Measurements from ENCODE around the gene PRKCD. TPM values are rescaled to one million over a fixed set of nuclear protein-coding genes. Genes with fewer than 3 reads are reported as not detected.

Gene PRKCD
- total and polyA plus RNA-seq, 2 donors (not counting 1 experiment from before 2014, with no cell fraction given), result 46.7 to 68.8 TPM

- H3K79me2 ChIP-seq (ENCODE audit: control insufficient read depth, insufficient read depth, low read length), result no peaks in the 10 kb centered on the region
- no peaks in the 10 kb centered on the region for H4K20me1 ChIP-seq (ENCODE audit: control insufficient read depth, insufficient read depth, low read length, poor library complexity, severe bottlenecking)
- H3K9ac ChIP-seq (ENCODE audit: low read length), result peak overlapping the region; percentile 42
- peaks cover 33% of the 10 kb centered on the region for H3K4me1 Mint-ChIP-seq
- intact Hi-C loops (cut with micrococcal nuclease), result loop anchor here (1.0 to 2.0 kb wide), 7 partner anchors 16 to 346 kb away; partner anchors contain the start of gene RFT1
- no peaks in the 10 kb centered on the region for H3K9me3 Mint-ChIP-seq (ENCODE audit: insufficient read depth)
- H3K27me3 Mint-ChIP-seq, result no peaks in the 10 kb centered on the region
- ATAC-seq (ENCODE audit: low read depth) (peak; percentile 71), DNase-seq (peak; percentile 81)
- POLR2A ChIA-PET, result interaction anchor here (0.8 to 2.3 kb wide), 3 partner anchors 36 to 65 kb away, joined by 5 to 12 read pairs (median 6); partner anchors contain the start of gene PRKCD
- TF ChIP-seq CTCF (IDR thresholded peaks at IDR 0.05), result peak; percentile 40
- TF ChIP-seq EZH2 (IDR thresholded peaks at IDR 0.05; ENCODE audit: borderline replicate concordance, insufficient read depth, low read depth, low read length, poor library complexity, severe bottlenecking), result no peak
- H3K4me2 ChIP-seq (replicated peaks; ENCODE audit: low read depth, low read length, poor library complexity, severe bottlenecking), result peak overlapping the region; percentile 48
- peaks cover 3 to 19% of the 10 kb centered on the region in 2 experiments for H3K36me3 ChIP-seq (replicated peaks in 1 of 2; ENCODE audit: control extremely low read depth in 1 of 2, control insufficient read depth in 1 of 2, extremely low read depth in 1 of 2, insufficient read depth in 2 of 2, low read length in 1 of 2)
- WGBS (ENCODE audit: insufficient coverage), result 100% methylated on average over 2 of the region's 17 CpGs
- peaks cover 24 to 50% of the 10 kb centered on the region in 2 donors for H3K4me1 ChIP-seq (ENCODE audit: control insufficient read depth in 2 of 2, insufficient read depth in 2 of 2, low read length in 2 of 2)
- CTCF ChIA-PET, result interaction anchor here (0.8 to 9.5 kb wide), 28 partner anchors 8 to 351 kb away, joined by 3 to 318 read pairs (median 6); partner anchors contain the start of genes DCP1A and PRKCD
- H3K27ac ChIP-seq (ENCODE audit: low read length in 2 of 2), result no peak overlapping the region
- H3K27ac Mint-ChIP-seq, result peak overlapping the region; percentile 63
- H3K4me3 ChIP-seq (ENCODE audit: control extremely low read depth in 1 of 5, extremely low read depth in 1 of 5, insufficient read depth in 1 of 5, low read depth in 2 of 5, low read length in 4 of 5), result peak overlapping the region in 2 of 5 experiments; percentile 6 to 33
- H2AFZ ChIP-seq (ENCODE audit: insufficient read depth, low read depth, low read length, poor library complexity, severe bottlenecking), result no peak overlapping the region
- H3K4me3 Mint-ChIP-seq, result peak overlapping the region; percentile 76
- H3K9me3 ChIP-seq (ENCODE audit: control extremely low read depth in 1 of 3, control insufficient read depth in 2 of 3, insufficient read depth in 1 of 3, low read length in 2 of 3), result no peaks in the 10 kb centered on the region
- no peaks in the 10 kb centered on the region for H3K27me3 ChIP-seq (replicated peaks in 1 of 4; ENCODE audit: control extremely low read depth in 1 of 4, control insufficient read depth in 3 of 4, insufficient read depth in 4 of 4, low read length in 3 of 4)
Observed at GRCh38 chr3:53196575-53197407, 35.8 kb downstream of the PRKCD start.
